A673 (cell line): ENCODE results near the gene NXF1. TPM values are rescaled to one million over a fixed set of nuclear protein-coding genes. Genes with fewer than 3 reads are reported as not detected.

Experiments used
- BruUV-seq: library from RNA; stranded (reverse); fragments of 400-500 nt; replicated peaks from 2 replicates; lab custom pipeline; 2021; lab: Mats Ljungman, UMichigan
- CTCF ChIA-PET: fragments of 300-600 bp; sonication (Branson Sonifier 250); formaldehyde crosslinking; loops from one replicate; lab custom pipeline; 2022; ENCODE audit warnings: antibody characterized with exemption; lab: Charles Lee
- POLR2A ChIA-PET: fragments of 300-600 bp; sonication (Branson Sonifier 250); formaldehyde crosslinking; loops from one replicate; lab custom pipeline; 2022; ENCODE audit warnings: antibody characterized with exemption; ENCODE audit not compliant: low non-redundant PET; lab: Charles Lee
- DNase-seq: peaks from one replicate; pipeline ENCODE4 v3.0.0-alpha.2; 2015; ENCODE audit warnings: low spot score
- H3K27ac ChIP-seq: fragments of 200-600 bp; sonication (generic); 2 replicates; pipeline ENCODE4 v1.5.1; 2016; ENCODE audit warnings: mixed run types, low read depth, mild to moderate bottlenecking, mixed read lengths, antibody characterized with exemption, low read length; ENCODE audit not compliant: poor library complexity, severe bottlenecking
- H3K27me3 ChIP-seq: fragments of 200-600 bp; sonication (generic); replicated peaks from 2 replicates; pipeline ENCODE4 v1.6.1; 2017; ENCODE audit warnings: mixed run types, low read depth, mild to moderate bottlenecking, mixed read lengths, antibody characterized with exemption, low read length; ENCODE audit not compliant: insufficient read depth, poor library complexity
- H3K36me3 ChIP-seq: fragments of 200-600 bp; sonication (generic); 2 replicates; pipeline ENCODE4 v1.6.1; 2016; ENCODE audit warnings: mixed run types, mild to moderate bottlenecking, mixed read lengths, antibody characterized with exemption, low read length; ENCODE audit not compliant: insufficient read depth, poor library complexity, severe bottlenecking
- H3K4me1 ChIP-seq: fragments of 200-600 bp; sonication (generic); 2 replicates; pipeline ENCODE4 v1.6.1; 2017; ENCODE audit warnings: mixed run types, mild to moderate bottlenecking, mixed read lengths, antibody characterized with exemption, low read length; ENCODE audit not compliant: insufficient read depth, poor library complexity, severe bottlenecking
- H3K4me3 ChIP-seq: fragments of 200-600 bp; sonication (generic); 2 replicates; pipeline ENCODE4 v1.5.1; 2016; ENCODE audit warnings: low read depth, mixed run types, mild to moderate bottlenecking, mixed read lengths, low read length; ENCODE audit not compliant: poor library complexity, severe bottlenecking
- H3K9me3 ChIP-seq: fragments of 200-600 bp; sonication (generic); 2 replicates; pipeline ENCODE4 v1.6.1; 2016; ENCODE audit warnings: mixed run types, low read depth, mild to moderate bottlenecking, mixed read lengths, antibody characterized with exemption, low read length; ENCODE audit not compliant: poor library complexity, severe bottlenecking
- CTCF ChIP-seq: fragments of 300-800, 200-600 bp; sonication (generic); conservative IDR thresholded peaks from 2 replicates; pipeline ENCODE4 v1.5.1; 2017; ENCODE audit warnings: low read depth, mild to moderate bottlenecking, antibody characterized with exemption, low read length, moderate library complexity, mixed read lengths
- EZH2 ChIP-seq: fragments of 200-600 bp; sonication (generic); IDR thresholded peaks from 2 replicates; pipeline ENCODE4 v1.6.1; 2017; ENCODE audit warnings: borderline replicate concordance, low read depth, mild to moderate bottlenecking, mixed read lengths, antibody characterized with exemption, low read length; ENCODE audit not compliant: poor library complexity, severe bottlenecking
- intact Hi-C: fragments of 100-400 bp; cut with micrococcal nuclease; formaldehyde crosslinking; loops from one replicate; pipeline ENCODE4 v1.10.0; 2022; ENCODE audit not compliant: unreplicated experiment
- total RNA-seq: library from RNA; stranded (reverse); gene quantifications from 2 replicates; pipeline ENCODE4 v1.2.3, GENCODE V29; 2021

The NXF1 gene
- total RNA-seq, 1 experiment from 2014 or later, result 82.0 TPM

- ChIA-PET CTCF (no interaction called here), POLR2A (interaction anchor here (0.7 kb wide), 1 partner anchor 13 kb away, joined by 3 read pairs; the partner anchor contains the start of gene TAF6L)
- Histone ChIP-seq H3K27ac (no peak overlapping the region), H3K9me3 (no peaks in the 10 kb centered on the region), H3K36me3 (peaks cover 6% of the 10 kb centered on the region), H3K27me3 (no peaks in the 10 kb centered on the region), H3K4me1 (peaks cover 14% of the 10 kb centered on the region), H3K4me3 (no peak overlapping the region)
- intact Hi-C loops, result no loop called here
- no peak for DNase-seq
- BruUV-seq, result no TSS peak
- TF ChIP-seq EZH2, result no peak
- no peak for TF ChIP-seq CTCF
Observed at GRCh38 chr11:62757846-62758788, 47.1 kb downstream of the NXF1 start.

- no peaks in the 10 kb centered on the region for H3K27me3 ChIP-seq
- no peak overlapping the region for H3K4me3 ChIP-seq
- peaks cover 6% of the 10 kb centered on the region for H3K4me1 ChIP-seq
- H3K9me3 ChIP-seq, result no peaks in the 10 kb centered on the region
- POLR2A ChIA-PET, result no interaction called here
- no TSS peak for BruUV-seq
- intact Hi-C loops, result no loop called here
- no peak overlapping the region for H3K27ac ChIP-seq
- no peak for DNase-seq
- no peak for TF ChIP-seq EZH2
- no peak for TF ChIP-seq CTCF
- CTCF ChIA-PET, result no interaction called here
- peaks cover 4% of the 10 kb centered on the region for H3K36me3 ChIP-seq
Observed at GRCh38 chr11:62755086-62755615, 50.1 kb downstream of the NXF1 start.

- intact Hi-C loops, result no loop called here
- Histone ChIP-seq H3K36me3 (peaks cover 4% of the 10 kb centered on the region), H3K4me3 (peak within 1 kb of the TSS; percentile 62), H3K27ac (peak within 1 kb of the TSS; percentile 88), H3K4me1 (peaks cover 6% of the 10 kb centered on the region), H3K9me3 (no peaks in the 10 kb centered on the region), H3K27me3 (no peaks in the 10 kb centered on the region)
- ChIA-PET POLR2A (interaction anchor here (0.5 to 1.1 kb wide), 9 partner anchors 17 to 1108 kb away, joined by 3 to 23 read pairs (median 4); partner anchors contain the start of genes C11orf98, CSKMT, HNRNPUL2 and STX5), CTCF (interaction anchor here (0.6 to 1.4 kb wide), 6 partner anchors 13 to 359 kb away, joined by 3 to 6 read pairs (median 4); partner anchors contain the start of genes SLC3A2 and TAF6L)
- DNase-seq, result peak; percentile 100
- BruUV-seq, result no TSS peak
- TF ChIP-seq CTCF (no peak), EZH2 (no peak)
Observed at GRCh38 chr11:62753736-62754603, 51.3 kb downstream of the NXF1 start, which contains the start of gene ZBTB3. TSS of gene ZBTB3 (minus strand) at chr11:62754160. CDS start at chr11:62753664, 496 bp downstream.
